ENCODE data around the gene KCND3. TPM values are rescaled to one million over a fixed set of nuclear protein-coding genes. Genes with fewer than 3 reads are reported as not detected.

Gene KCND3
- total and polyA plus RNA-seq, 7 experiments from 2014 or later = 0.05 to 0.17 TPM; not detected in 5

- Mint-ChIP-seq H3K36me3 (no peaks in the 10 kb centered on the region), H3K4me3 (no peak overlapping the region), H3K27ac (no peak overlapping the region), H3K4me1 (no peaks in the 10 kb centered on the region), H3K9me3 (peaks cover 0 to 2% (median 0%) of the 10 kb centered on the region in 11 donors), H3K27me3 (peaks cover 5 to 21% (median 16%) of the 10 kb centered on the region in 5 donors)
- DNase-seq = no peak
- no peak overlapping the region for H3K27ac ChIP-seq (ENCODE audit: low read depth, low read length)
- CTCF ChIA-PET = no interaction called here
- ATAC-seq = no peak
- H3K27me3 ChIP-seq (ENCODE audit: control insufficient read depth in 2 of 2, insufficient read depth in 2 of 2, low read length in 2 of 2) = no peaks in the 10 kb centered on the region
- no peak overlapping the region for H3K4me3 ChIP-seq (ENCODE audit: low read length)
- intact Hi-C loops (cut with micrococcal nuclease) = no loop called here
- no peaks in the 10 kb centered on the region for H3K4me1 ChIP-seq (ENCODE audit: control insufficient read depth in 2 of 2, insufficient read depth in 2 of 2, low read length in 2 of 2)
- H3K9me3 ChIP-seq (ENCODE audit: control insufficient read depth in 2 of 3, low read length in 3 of 3) = no peaks in the 10 kb centered on the region
- POLR2A ChIA-PET = no interaction called here
- no peaks in the 10 kb centered on the region for H3K36me3 ChIP-seq (ENCODE audit: control insufficient read depth in 2 of 3, insufficient read depth in 3 of 3, low read length in 3 of 3)
These were observed 139.4 kb downstream of the KCND3 start for GRCh38 chr1:111850109-111850508.

- H3K4me3 ChIP-seq (ENCODE audit: low read length) = no peak overlapping the region
- Mint-ChIP-seq H3K4me1 (no peaks in the 10 kb centered on the region), H3K27me3 (peaks cover 12 to 30% (median 16%) of the 10 kb centered on the region in 5 donors), H3K4me3 (no peak overlapping the region), H3K9me3 (peaks cover 0 to 2% (median 0%) of the 10 kb centered on the region in 11 donors), H3K27ac (no peak overlapping the region), H3K36me3 (no peaks in the 10 kb centered on the region)
- no peaks in the 10 kb centered on the region for H3K27me3 ChIP-seq (ENCODE audit: control insufficient read depth in 2 of 2, insufficient read depth in 2 of 2, low read length in 2 of 2)
- ChIA-PET POLR2A (no interaction called here), CTCF (interaction anchor here (0.7 kb wide), 1 partner anchor 15 kb away, joined by 4 read pairs; no protein-coding TSS in a partner anchor)
- DNase-seq (no peak), ATAC-seq (peak; percentile 12)
- no peaks in the 10 kb centered on the region for H3K4me1 ChIP-seq (ENCODE audit: control insufficient read depth in 2 of 2, insufficient read depth in 2 of 2, low read length in 2 of 2)
- H3K27ac ChIP-seq (ENCODE audit: low read depth, low read length) = no peak overlapping the region
- H3K9me3 ChIP-seq (ENCODE audit: control insufficient read depth in 2 of 3, low read length in 3 of 3) = no peaks in the 10 kb centered on the region
- intact Hi-C loops (cut with micrococcal nuclease) = no loop called here
- no peaks in the 10 kb centered on the region for H3K36me3 ChIP-seq (ENCODE audit: control insufficient read depth in 2 of 3, insufficient read depth in 3 of 3, low read length in 3 of 3)
These were observed 140.5 kb downstream of the KCND3 start for GRCh38 chr1:111848852-111849545.

- Mint-ChIP-seq H3K27ac (no peak overlapping the region), H3K36me3 (no peaks in the 10 kb centered on the region), H3K4me1 (no peaks in the 10 kb centered on the region), H3K27me3 (peaks cover 10 to 23% (median 16%) of the 10 kb centered on the region in 5 donors), H3K9me3 (peaks cover 0 to 2% (median 0%) of the 10 kb centered on the region in 11 donors), H3K4me3 (no peak overlapping the region)
- Histone ChIP-seq H3K27me3 (ENCODE audit: control insufficient read depth in 2 of 2, insufficient read depth in 2 of 2, low read length in 2 of 2) (no peaks in the 10 kb centered on the region), H3K27ac (ENCODE audit: low read depth, low read length) (no peak overlapping the region), H3K4me3 (ENCODE audit: low read length) (no peak overlapping the region), H3K9me3 (ENCODE audit: control insufficient read depth in 2 of 3, low read length in 3 of 3) (no peaks in the 10 kb centered on the region), H3K36me3 (ENCODE audit: control insufficient read depth in 2 of 3, insufficient read depth in 3 of 3, low read length in 3 of 3) (no peaks in the 10 kb centered on the region), H3K4me1 (ENCODE audit: control insufficient read depth in 2 of 2, insufficient read depth in 2 of 2, low read length in 2 of 2) (no peaks in the 10 kb centered on the region)
- ChIA-PET CTCF (no interaction called here), POLR2A (no interaction called here)
- intact Hi-C loops (cut with micrococcal nuclease) = no loop called here
- ATAC-seq (no peak), DNase-seq (no peak)
These were observed 142.0 kb downstream of the KCND3 start for GRCh38 chr1:111847466-111847865.

GRCh38 chr1:111846842-111847241 is 142.6 kb downstream of the KCND3 start:
- no peak overlapping the region for H3K4me3 Mint-ChIP-seq
- Histone ChIP-seq H3K27me3 (ENCODE audit: control insufficient read depth in 2 of 2, insufficient read depth in 2 of 2, low read length in 2 of 2) (no peaks in the 10 kb centered on the region), H3K4me1 (ENCODE audit: control insufficient read depth in 2 of 2, insufficient read depth in 2 of 2, low read length in 2 of 2) (no peaks in the 10 kb centered on the region), H3K9me3 (ENCODE audit: control insufficient read depth in 2 of 3, low read length in 3 of 3) (no peaks in the 10 kb centered on the region), H3K4me3 (ENCODE audit: low read length) (no peak overlapping the region), H3K27ac (ENCODE audit: low read depth, low read length) (no peak overlapping the region), H3K36me3 (ENCODE audit: control insufficient read depth in 2 of 3, insufficient read depth in 3 of 3, low read length in 3 of 3) (no peaks in the 10 kb centered on the region)
- no peak for DNase-seq
- H3K27me3 Mint-ChIP-seq = peaks cover 10 to 23% (median 13%) of the 10 kb centered on the region in 5 donors
- ChIA-PET CTCF (no interaction called here), POLR2A (no interaction called here)
- H3K9me3 Mint-ChIP-seq = peaks cover 0 to 2% (median 0%) of the 10 kb centered on the region in 11 donors
- H3K4me1 Mint-ChIP-seq = no peaks in the 10 kb centered on the region
- intact Hi-C loops (cut with micrococcal nuclease) = no loop called here
- no peaks in the 10 kb centered on the region for H3K36me3 Mint-ChIP-seq
- H3K27ac Mint-ChIP-seq = no peak overlapping the region
- no peak for ATAC-seq

GRCh38 chr1:111843177-111843576 is 146.3 kb downstream of the KCND3 start:
- Histone ChIP-seq H3K27ac (ENCODE audit: low read depth, low read length) (no peak overlapping the region), H3K36me3 (ENCODE audit: control insufficient read depth in 2 of 3, insufficient read depth in 3 of 3, low read length in 3 of 3) (no peaks in the 10 kb centered on the region), H3K4me1 (ENCODE audit: control insufficient read depth in 2 of 2, insufficient read depth in 2 of 2, low read length in 2 of 2) (no peaks in the 10 kb centered on the region), H3K9me3 (ENCODE audit: control insufficient read depth in 2 of 3, low read length in 3 of 3) (no peaks in the 10 kb centered on the region), H3K27me3 (ENCODE audit: control insufficient read depth in 2 of 2, insufficient read depth in 2 of 2, low read length in 2 of 2) (no peaks in the 10 kb centered on the region), H3K4me3 (ENCODE audit: low read length) (no peak overlapping the region)
- H3K4me3 Mint-ChIP-seq = no peak overlapping the region
- DNase-seq (no peak), ATAC-seq (no peak)
- H3K9me3 Mint-ChIP-seq = no peaks in the 10 kb centered on the region
- CTCF ChIA-PET = no interaction called here
- no peaks in the 10 kb centered on the region for H3K4me1 Mint-ChIP-seq
- H3K27ac Mint-ChIP-seq = no peak overlapping the region
- H3K36me3 Mint-ChIP-seq = no peaks in the 10 kb centered on the region
- POLR2A ChIA-PET = no interaction called here
- peaks cover 8 to 15% (median 9%) of the 10 kb centered on the region in 5 donors for H3K27me3 Mint-ChIP-seq
- intact Hi-C loops (cut with micrococcal nuclease) = no loop called here

- intact Hi-C loops (cut with micrococcal nuclease) = no loop called here
- Mint-ChIP-seq H3K27ac (no peak overlapping the region), H3K4me1 (no peaks in the 10 kb centered on the region), H3K9me3 (no peaks in the 10 kb centered on the region), H3K36me3 (no peaks in the 10 kb centered on the region), H3K4me3 (no peak overlapping the region), H3K27me3 (peaks cover 8 to 15% (median 9%) of the 10 kb centered on the region in 5 donors)
- no peaks in the 10 kb centered on the region for H3K36me3 ChIP-seq (ENCODE audit: control insufficient read depth in 2 of 3, insufficient read depth in 3 of 3, low read length in 3 of 3)
- ATAC-seq (no peak), DNase-seq (no peak)
- no peaks in the 10 kb centered on the region for H3K27me3 ChIP-seq (ENCODE audit: control insufficient read depth in 2 of 2, insufficient read depth in 2 of 2, low read length in 2 of 2)
- CTCF ChIA-PET = no interaction called here
- no peak overlapping the region for H3K27ac ChIP-seq (ENCODE audit: low read depth, low read length)
- POLR2A ChIA-PET = no interaction called here
- no peaks in the 10 kb centered on the region for H3K9me3 ChIP-seq (ENCODE audit: control insufficient read depth in 2 of 3, low read length in 3 of 3)
- no peak overlapping the region for H3K4me3 ChIP-seq (ENCODE audit: low read length)
- no peaks in the 10 kb centered on the region for H3K4me1 ChIP-seq (ENCODE audit: control insufficient read depth in 2 of 2, insufficient read depth in 2 of 2, low read length in 2 of 2)
These were observed 147.1 kb downstream of the KCND3 start for GRCh38 chr1:111842411-111842810.

- ATAC-seq (no peak), DNase-seq (no peak)
- Mint-ChIP-seq H3K27ac (no peak overlapping the region), H3K27me3 (peaks cover 8 to 15% (median 11%) of the 10 kb centered on the region in 5 donors), H3K9me3 (no peaks in the 10 kb centered on the region), H3K36me3 (no peaks in the 10 kb centered on the region), H3K4me1 (no peaks in the 10 kb centered on the region), H3K4me3 (no peak overlapping the region)
- H3K27ac ChIP-seq (ENCODE audit: low read depth, low read length) = no peak overlapping the region
- no peaks in the 10 kb centered on the region for H3K9me3 ChIP-seq (ENCODE audit: control insufficient read depth in 2 of 3, low read length in 3 of 3)
- H3K36me3 ChIP-seq (ENCODE audit: control insufficient read depth in 2 of 3, insufficient read depth in 3 of 3, low read length in 3 of 3) = no peaks in the 10 kb centered on the region
- POLR2A ChIA-PET = no interaction called here
- no peak overlapping the region for H3K4me3 ChIP-seq (ENCODE audit: low read length)
- CTCF ChIA-PET = no interaction called here
- no peaks in the 10 kb centered on the region for H3K4me1 ChIP-seq (ENCODE audit: control insufficient read depth in 2 of 2, insufficient read depth in 2 of 2, low read length in 2 of 2)
- intact Hi-C loops (cut with micrococcal nuclease) = no loop called here
- no peaks in the 10 kb centered on the region for H3K27me3 ChIP-seq (ENCODE audit: control insufficient read depth in 2 of 2, insufficient read depth in 2 of 2, low read length in 2 of 2)
These were observed 147.7 kb downstream of the KCND3 start for GRCh38 chr1:111841746-111842145.

All from naive thymus-derived CD4-positive, alpha-beta T cell (primary cell).